A549 (cell line): ENCODE measurements around the gene CAPN9. TPM values are rescaled to one million over a fixed set of nuclear protein-coding genes. Genes with fewer than 3 reads are reported as not detected.
A peak's percentile ranks its signal among the peaks of the same experiment; 100 is the strongest.

Experiments
- ATAC-seq, 2 experiments: fragments of 200-7000 bp in 1 of 2; fragments of >200 bp in 1 of 2; cut with Nextera tagmentation in 1 of 2; cut with Tn5 transposase in 1 of 2; 3 replicates each; pipeline versions ENCODE4 v1.8.0 to v1.9.1; 2018 to 2020; ENCODE audit warnings: mild to moderate bottlenecking in 1 of 2, moderate library complexity in 1 of 2
- CTCF ChIA-PET: fragments of 300-600 bp; sonication (Branson Sonifier 250); formaldehyde crosslinking; extraction: SDS; loops from one replicate; lab custom pipeline; 2021; ENCODE audit warnings: antibody characterized with exemption, inconsistent platforms; lab: Yijun Ruan, JAX
- POLR2A ChIA-PET: fragments of 350-600 bp; formaldehyde crosslinking; extraction: SDS; loops from one replicate; lab custom pipeline; 2021; ENCODE audit warnings: antibody characterized with exemption, inconsistent platforms; lab: Yijun Ruan, JAX
- DNase-seq, 2 experiments: peaks; one replicate each; pipeline versions ENCODE4 v3.0.0 to v3.0.0-alpha.2; 2011 to 2016; ENCODE audit warnings: low read depth in 1 of 2, low spot score in 1 of 2
- FAIRE-seq: peaks from 2 replicates; lab custom pipeline; 2011; peaks lifted over from hg19 to GRCh38; lab: Jason Lieb, UNC
- H3K27ac ChIP-seq, 2 experiments: fragments of >200 bp; sonication (Bioruptor Twin); formaldehyde crosslinking; 3 replicates each; pipeline ENCODE4 v1.5.1; 2016 to 2017
- H3K4me1 ChIP-seq: fragments of >200 bp; sonication (Bioruptor Twin); formaldehyde crosslinking; 3 replicates; pipeline ENCODE4 v1.6.1; 2016
- H3K4me2 ChIP-seq: fragments of >200 bp; sonication (Bioruptor Twin); formaldehyde crosslinking; 3 replicates; pipeline ENCODE4 v1.6.1; 2016
- H3K4me3 ChIP-seq: fragments of >200 bp; sonication (Bioruptor Twin); formaldehyde crosslinking; 3 replicates; pipeline ENCODE4 v1.5.1; 2016
- H3K9me3 ChIP-seq: fragments of >200 bp; sonication (Bioruptor Twin); formaldehyde crosslinking; 3 replicates; pipeline ENCODE4 v1.6.1; 2016
- BHLHE40 ChIP-seq: IDR thresholded peaks from 2 replicates; pipeline ENCODE4 v1.6.1; 2012; ENCODE audit warnings: low read depth, low read length, inconsistent platforms
- CEBPB ChIP-seq, 2 experiments: fragments of >200 bp in 1 of 2; sonication (Bioruptor Twin) in 1 of 2; formaldehyde crosslinking in 1 of 2; IDR thresholded peaks; 2 replicates each; pipeline ENCODE4 v1.6.1; 2012 to 2016
- CHD2 ChIP-seq: fragments of 150-350 bp; IDR thresholded peaks from 2 replicates; pipeline ENCODE4 v1.6.1; 2014; ENCODE audit warnings: low read length; ENCODE audit not compliant: partially characterized antibody
- HDAC2 ChIP-seq: fragments of 200-600 bp; sonication (generic); IDR thresholded peaks from 2 replicates; pipeline ENCODE4 v1.6.1; 2016
- HOXA7 ChIP-seq: fragments of 250-450 bp; sonication (Bioruptor Pico); IDR thresholded peaks from 2 replicates; pipeline ENCODE4 v1.5.0; 2020; ENCODE audit warnings: mild to moderate bottlenecking, moderate library complexity
- JUN ChIP-seq, 2 experiments: fragments of >200 bp; sonication (Bioruptor Twin); formaldehyde crosslinking; IDR thresholded peaks; 2 replicates in 1 of 2; 3 replicates in 1 of 2; pipeline ENCODE4 v1.6.1; 2016 to 2017
- MAFK ChIP-seq: fragments of 450-650 bp; IDR thresholded peaks from 2 replicates; pipeline ENCODE4 v1.6.1; 2014; ENCODE audit not compliant: partially characterized antibody
- NPAS2 ChIP-seq: fragments of 250-450 bp; sonication (Bioruptor Pico); IDR thresholded peaks from 2 replicates; pipeline ENCODE4 v1.8.0; 2022; ENCODE audit warnings: mild to moderate bottlenecking, moderate library complexity, borderline replicate concordance
- NR3C1 ChIP-seq: fragments of >200 bp; sonication (Bioruptor Twin); formaldehyde crosslinking; IDR thresholded peaks from 3 replicates; pipeline ENCODE4 v1.6.1; 2017
- PHF8 ChIP-seq: fragments of 200-600 bp; sonication (generic); IDR thresholded peaks from 2 replicates; pipeline ENCODE4 v1.6.1; 2016; ENCODE audit warnings: low read depth, mild to moderate bottlenecking, antibody characterized with exemption, moderate library complexity, borderline replicate concordance
- SMC3 ChIP-seq: fragments of >200 bp; sonication (Bioruptor Twin); formaldehyde crosslinking; IDR thresholded peaks from 3 replicates; pipeline ENCODE4 v1.6.1; 2018; ENCODE audit warnings: inconsistent platforms
- ZNF302 ChIP-seq: fragments of 250-450 bp; sonication (Bioruptor Pico); IDR thresholded peaks from 2 replicates; pipeline ENCODE4 v1.9.0; 2021; ENCODE audit warnings: inconsistent platforms, mild to moderate bottlenecking, moderate library complexity
- ZSCAN20 ChIP-seq: fragments of 250-450 bp; sonication (Bioruptor Pico); IDR thresholded peaks from 2 replicates; pipeline ENCODE4 v1.8.0; 2022; ENCODE audit warnings: mild to moderate bottlenecking, moderate library complexity
- WGBS: methylation state at CpG from one replicate; pipeline ENCODE4 v1.1.6; 2017; ENCODE audit errors: missing lambda C conversion rate; 5-methylcytosine and 5-hydroxymethylcytosine counted together
- polyA plus RNA-seq, 4 experiments: library from polyadenylated mRNA; depleted of rRNA in 3 of 4; stranded (reverse); fragments of >200 nt; fragmentation: RNase III in 1 of 4; extraction: RNeasy Plus Mini Kit Qiagen cat#74134 plus additional on column Dnase treatment in 1 of 4; gene quantifications; 2 replicates in 3 of 4; 3 replicates in 1 of 4; pipeline ENCODE4 v1.2.3, GENCODE V29; 2011 to 2017
- TF ChIP-seq, protein P1 (sequence below): IDR thresholded peaks from 2 replicates; pipeline ENCODE4 v1.6.1; 2012
- TF ChIP-seq, protein P2 (sequence below): fragments of >200 bp; sonication (Bioruptor Twin); formaldehyde crosslinking; IDR thresholded peaks from 3 replicates; pipeline ENCODE4 v1.6.1; 2016
- TF ChIP-seq, protein P3 (sequence below): fragments of 150-350 bp; IDR thresholded peaks from 2 replicates; pipeline ENCODE4 v1.6.1; 2014; ENCODE audit warnings: low read depth, mild to moderate bottlenecking, low read length

The CAPN9 gene
- polyA plus RNA-seq, 2 of the 4 experiments (the other 2 are of a cell fraction) = not detected

DNA sequence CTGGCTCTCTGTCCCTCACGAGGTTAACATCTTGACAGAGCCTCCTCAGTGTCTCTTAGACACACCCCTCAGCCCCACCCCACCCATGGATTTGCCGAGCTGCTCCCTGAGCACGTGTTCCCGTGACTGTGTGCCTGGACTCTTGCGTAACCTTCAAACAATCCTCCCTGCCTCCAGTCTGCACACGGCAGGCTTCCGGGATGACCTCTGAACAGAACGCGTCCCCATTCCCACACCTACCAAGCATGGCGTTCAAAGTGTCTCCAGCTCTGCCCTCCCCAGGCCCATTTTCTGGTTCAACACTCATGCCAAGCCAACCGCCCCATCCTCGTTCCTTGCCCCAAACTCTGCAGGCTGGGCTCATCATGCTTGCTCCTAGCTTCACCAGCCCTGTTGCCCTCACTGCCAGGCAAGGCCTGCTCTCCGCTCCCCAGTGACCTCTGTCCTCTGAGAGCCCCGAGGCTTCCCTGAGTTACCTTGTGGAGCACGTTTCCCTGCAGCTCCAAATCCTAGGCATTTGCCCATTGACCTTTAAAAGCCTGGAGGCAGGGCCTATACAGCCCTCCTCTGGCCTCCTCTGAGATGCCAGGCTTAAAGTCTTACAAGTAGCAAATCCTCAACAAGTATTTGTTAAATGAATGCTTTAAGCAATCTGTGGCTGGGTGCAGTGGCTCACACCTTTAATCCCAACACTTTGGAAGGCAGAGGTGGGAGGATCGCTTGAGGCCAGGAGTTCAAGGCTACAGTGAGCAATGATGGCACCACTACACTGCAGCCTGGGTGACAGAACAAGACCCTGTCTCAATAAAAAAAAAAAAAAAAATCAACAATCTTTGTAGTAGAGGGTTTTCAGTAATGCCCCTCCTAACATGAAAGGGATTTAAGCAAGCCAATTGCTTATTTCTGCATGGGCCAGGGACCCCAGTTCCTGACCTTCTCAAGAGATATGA lies 38.3 kb upstream of the CAPN9 start:
- ATAC-seq = peak; percentile 25 to 26; a peak in 4 of 6 replicates

DNA sequence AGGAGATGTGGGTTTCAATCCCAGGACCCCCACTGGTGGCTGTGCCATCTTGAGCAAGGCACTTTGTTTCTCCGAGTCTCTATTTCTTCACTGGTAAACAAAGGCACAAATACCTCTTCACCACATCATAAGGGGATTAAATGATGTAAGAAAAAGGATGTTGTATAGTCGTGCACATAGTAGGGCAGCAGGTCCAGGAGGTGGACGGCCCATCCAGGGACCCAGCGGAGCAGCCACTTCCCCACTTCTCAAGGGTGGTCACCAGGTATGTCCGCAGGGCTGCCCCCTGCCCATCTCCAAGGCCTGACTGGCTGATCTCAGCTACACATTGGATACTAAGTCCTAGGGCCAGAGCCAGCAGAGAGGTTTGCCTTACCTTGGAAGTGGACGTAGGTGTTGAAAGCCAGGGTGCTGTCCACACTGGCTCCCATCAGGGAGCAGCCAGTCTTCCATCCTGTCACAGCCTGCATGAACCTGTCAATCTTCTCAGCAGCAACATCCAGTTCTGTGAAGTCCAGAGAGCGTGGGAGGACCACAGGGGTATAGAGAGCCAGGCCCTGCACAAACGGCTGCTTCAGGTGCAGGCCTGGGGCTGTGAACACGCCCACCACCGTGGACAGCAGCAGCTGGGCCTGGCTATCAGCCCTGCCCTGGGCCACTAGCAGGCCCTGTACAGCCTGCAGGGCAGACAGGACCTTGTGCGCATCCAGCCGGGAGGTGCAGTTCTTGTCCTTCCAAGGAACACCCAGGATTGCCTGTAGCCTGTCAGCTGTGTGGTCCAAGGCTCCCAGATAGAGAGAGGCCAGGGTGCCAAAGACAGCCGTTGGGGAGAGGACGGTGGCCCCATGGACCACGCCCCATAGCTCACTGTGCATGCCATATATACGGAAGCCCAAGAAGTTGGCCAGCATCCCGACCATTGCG lies 37.3 kb upstream of the CAPN9 start:
- Histone ChIP-seq H3K4me2 (no peak overlapping the region), H3K27ac (no peak overlapping the region), H3K4me3 (no peak overlapping the region), H3K9me3 (no peaks in the 10 kb centered on the region), H3K4me1 (peaks cover 10% of the 10 kb centered on the region; the same call in 2 of the 3 replicates)
- FAIRE-seq (no peak), DNase-seq (no peak), ATAC-seq (no peak)
- ChIA-PET POLR2A (no interaction called here), CTCF (interaction anchor here (1.0 to 1.4 kb wide), 2 partner anchors 68 to 500 kb away, joined by 3 to 4 read pairs; partner anchors contain the start of gene COG2)
- WGBS = 62% methylated on average over 10 of the region's 18 CpGs
- TF ChIP-seq SMC3 (no peak), HOXA7 (CRISPR knock-in tag) (no peak), NR3C1 (no peak), PHF8 (no peak), MAFK (no peak), HDAC2 (no peak), BHLHE40 (no peak), ZNF302 (no peak)
- TF ChIP-seq, protein P1, sequence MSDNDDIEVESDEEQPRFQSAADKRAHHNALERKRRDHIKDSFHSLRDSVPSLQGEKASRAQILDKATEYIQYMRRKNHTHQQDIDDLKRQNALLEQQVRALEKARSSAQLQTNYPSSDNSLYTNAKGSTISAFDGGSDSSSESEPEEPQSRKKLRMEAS = no peak
- TF ChIP-seq, all 56 proteins: peak for 0

More for the DNA sequence above, 38.3 kb upstream of the CAPN9 start:
- Histone ChIP-seq H3K4me3 (no peak overlapping the region), H3K4me1 (peaks cover 5% of the 10 kb centered on the region; the same call in 1 of the 3 replicates), H3K27ac (no peak overlapping the region), H3K4me2 (no peak overlapping the region), H3K9me3 (no peaks in the 10 kb centered on the region)
- POLR2A ChIA-PET = no interaction called here
- WGBS = 60% methylated on average over 16 of the region's 16 CpGs
- DNase-seq (peak in 1 of 2 experiments; percentile 33), FAIRE-seq (no peak)
- peak; percentile 66 to 74 for TF ChIP-seq CEBPB (IDR thresholded peaks at IDR 0.05)
- TF ChIP-seq, protein P2, sequence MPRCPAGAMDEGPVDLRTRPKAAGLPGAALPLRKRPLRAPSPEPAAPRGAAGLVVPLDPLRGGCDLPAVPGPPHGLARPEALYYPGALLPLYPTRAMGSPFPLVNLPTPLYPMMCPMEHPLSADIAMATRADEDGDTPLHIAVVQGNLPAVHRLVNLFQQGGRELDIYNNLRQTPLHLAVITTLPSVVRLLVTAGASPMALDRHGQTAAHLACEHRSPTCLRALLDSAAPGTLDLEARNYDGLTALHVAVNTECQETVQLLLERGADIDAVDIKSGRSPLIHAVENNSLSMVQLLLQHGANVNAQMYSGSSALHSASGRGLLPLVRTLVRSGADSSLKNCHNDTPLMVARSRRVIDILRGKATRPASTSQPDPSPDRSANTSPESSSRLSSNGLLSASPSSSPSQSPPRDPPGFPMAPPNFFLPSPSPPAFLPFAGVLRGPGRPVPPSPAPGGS = no peak
- CTCF ChIA-PET = no interaction called here

DNA sequence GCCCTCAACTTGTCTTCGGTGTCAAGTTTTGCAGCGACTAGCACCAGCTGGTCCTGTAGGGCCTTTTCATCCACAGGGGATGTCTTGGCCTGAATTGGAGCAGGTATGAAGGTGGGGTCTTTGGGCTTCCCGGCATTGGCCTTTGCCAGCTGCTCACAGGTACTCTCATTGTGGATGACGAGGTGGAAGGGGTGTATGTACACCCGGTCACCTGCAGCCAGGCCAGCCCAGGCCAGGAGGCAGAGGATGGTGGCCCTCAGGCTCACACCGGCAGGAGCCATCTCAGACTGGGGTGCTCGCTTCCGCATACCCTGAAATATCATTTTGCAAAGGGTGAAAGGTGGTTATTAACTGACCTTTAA lies 36.7 kb upstream of the CAPN9 start:
- peaks cover 10% of the 10 kb centered on the region; the same call in 2 of the 3 replicates for H3K4me1 ChIP-seq
- TF ChIP-seq MAFK = no peak
- TF ChIP-seq, all 56 proteins: peak for 0
- Histone ChIP-seq H3K4me3 (no peak overlapping the region), H3K9me3 (no peaks in the 10 kb centered on the region), H3K4me2 (no peak overlapping the region), H3K27ac (no peak overlapping the region)
- ATAC-seq (no peak), DNase-seq (no peak), FAIRE-seq (no peak)
- POLR2A ChIA-PET = no interaction called here
- CTCF ChIA-PET = interaction anchor here (1.0 to 1.4 kb wide), 2 partner anchors 69 to 500 kb away, joined by 3 to 4 read pairs; partner anchors contain the start of gene COG2
- 81% methylated on average over 8 of the region's 8 CpGs for WGBS

DNA sequence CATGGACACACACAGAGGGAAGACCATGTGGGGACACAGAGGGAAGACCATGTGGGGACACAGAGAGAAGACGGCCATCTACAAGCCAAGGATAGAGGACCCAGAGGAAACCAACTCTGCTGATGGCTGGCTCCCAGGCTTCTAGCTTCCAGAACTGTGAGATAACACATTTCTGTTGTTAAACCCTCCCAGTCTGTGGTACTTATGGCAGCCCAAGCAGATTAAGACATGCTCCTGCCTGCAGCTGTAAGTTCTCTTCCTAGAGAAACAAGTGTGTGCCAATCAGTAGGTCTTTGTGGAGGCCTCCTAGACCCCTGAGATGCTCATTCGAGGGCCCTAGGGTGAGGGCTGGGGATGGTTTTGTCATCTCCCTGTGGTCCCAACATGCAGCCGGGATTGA lies 35.9 kb upstream of the CAPN9 start:
- Histone ChIP-seq H3K4me2 (no peak overlapping the region), H3K4me1 (peaks cover 10% of the 10 kb centered on the region; the same call in 2 of the 3 replicates), H3K9me3 (no peaks in the 10 kb centered on the region), H3K27ac (no peak overlapping the region), H3K4me3 (no peak overlapping the region)
- no peak for TF ChIP-seq HOXA7 (CRISPR knock-in tag)
- no peak for TF ChIP-seq JUN (IDR thresholded peaks at IDR 0.05)
- no peak for TF ChIP-seq ZSCAN20 (CRISPR knock-in tag)
- TF ChIP-seq, protein P2 = no peak
- TF ChIP-seq, protein P3, sequence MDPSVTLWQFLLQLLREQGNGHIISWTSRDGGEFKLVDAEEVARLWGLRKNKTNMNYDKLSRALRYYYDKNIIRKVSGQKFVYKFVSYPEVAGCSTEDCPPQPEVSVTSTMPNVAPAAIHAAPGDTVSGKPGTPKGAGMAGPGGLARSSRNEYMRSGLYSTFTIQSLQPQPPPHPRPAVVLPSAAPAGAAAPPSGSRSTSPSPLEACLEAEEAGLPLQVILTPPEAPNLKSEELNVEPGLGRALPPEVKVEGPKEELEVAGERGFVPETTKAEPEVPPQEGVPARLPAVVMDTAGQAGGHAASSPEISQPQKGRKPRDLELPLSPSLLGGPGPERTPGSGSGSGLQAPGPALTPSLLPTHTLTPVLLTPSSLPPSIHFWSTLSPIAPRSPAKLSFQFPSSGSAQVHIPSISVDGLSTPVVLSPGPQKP = no peak
- no peak for TF ChIP-seq CHD2
- TF ChIP-seq NPAS2 (CRISPR knock-in tag) = no peak
- CTCF ChIA-PET = interaction anchor here (0.5 to 1.4 kb wide), 2 partner anchors 21 to 69 kb away, joined by 3 to 4 read pairs; partner anchors contain the start of gene COG2
- FAIRE-seq = no peak
- ATAC-seq = no peak
- DNase-seq = no peak
- WGBS = 56% methylated on average over 3 of the region's 3 CpGs
- POLR2A ChIA-PET = no interaction called here
